GM23248 (cell line): Measurements from ENCODE around the gene DNAH5. TPM values are rescaled to one million over a fixed set of nuclear protein-coding genes. Genes with fewer than 3 reads are reported as not detected.
"Not testable (repeated sequence)": the region's sequence is repeated elsewhere in the genome, so short reads cannot be mapped to it uniquely, and the experiment has no call there.

ENCODE experiments used
- DNase-seq: peaks from one replicate; pipeline ENCODE4 v3.0.0-alpha.2; 2015
- H2AFZ ChIP-seq: fragments of 200-600 bp; sonication (generic); 2 replicates; pipeline ENCODE4 v1.6.1; 2016; ENCODE audit warnings: antibody characterized with exemption
- H3F3A ChIP-seq: fragments of 200-600 bp; sonication (generic); 2 replicates; pipeline ENCODE4 v1.6.1; 2016; ENCODE audit warnings: mild to moderate bottlenecking, antibody characterized with exemption, mixed run types; ENCODE audit not compliant: insufficient read depth
- H3K27ac ChIP-seq: fragments of 200-600 bp; sonication (generic); 2 replicates; pipeline ENCODE4 v1.5.1; 2016; ENCODE audit warnings: mild to moderate bottlenecking
- H3K27me3 ChIP-seq: fragments of 200-600 bp; sonication (generic); replicated peaks from 2 replicates; pipeline ENCODE4 v1.6.1; 2016; ENCODE audit warnings: mild to moderate bottlenecking; ENCODE audit not compliant: insufficient read depth
- H3K36me3 ChIP-seq: fragments of 200-600 bp; sonication (generic); 2 replicates; pipeline ENCODE4 v1.6.1; 2016; ENCODE audit warnings: low read depth, mild to moderate bottlenecking
- H3K4me1 ChIP-seq: fragments of 200-600 bp; sonication (generic); 2 replicates; pipeline ENCODE4 v1.6.1; 2016; ENCODE audit warnings: mild to moderate bottlenecking; ENCODE audit not compliant: insufficient read depth
- H3K4me2 ChIP-seq: fragments of 200-600 bp; sonication (generic); one replicate; pipeline ENCODE4 v1.6.1; 2016; ENCODE audit warnings: mild to moderate bottlenecking; ENCODE audit not compliant: unreplicated experiment
- H3K4me3 ChIP-seq: fragments of 200-600 bp; sonication (generic); 2 replicates; pipeline ENCODE4 v1.5.1; 2016; ENCODE audit warnings: mild to moderate bottlenecking
- H3K79me2 ChIP-seq: fragments of 200-600 bp; sonication (generic); 2 replicates; pipeline ENCODE4 v1.6.1; 2016; ENCODE audit warnings: mild to moderate bottlenecking; ENCODE audit not compliant: insufficient read depth
- H3K9ac ChIP-seq: fragments of 200-600 bp; sonication (generic); 2 replicates; pipeline ENCODE4 v1.6.1; 2016; ENCODE audit warnings: mild to moderate bottlenecking
- H3K9me2 ChIP-seq: fragments of 200-600 bp; sonication (generic); 2 replicates; pipeline ENCODE4 v1.6.1; 2016; ENCODE audit warnings: mixed run types, mild to moderate bottlenecking, moderate library complexity; ENCODE audit not compliant: insufficient read depth
- H3K9me3 ChIP-seq: fragments of 200-600 bp; sonication (generic); one replicate; pipeline ENCODE4 v1.6.1; 2017; ENCODE audit warnings: low read depth
- H4K20me1 ChIP-seq: fragments of 200-600 bp; sonication (generic); 2 replicates; pipeline ENCODE4 v1.6.0; 2016; ENCODE audit not compliant: insufficient read depth
- EZH2 ChIP-seq: fragments of 200-600 bp; sonication (generic); IDR thresholded peaks from 2 replicates; pipeline ENCODE4 v1.6.1; 2018; ENCODE audit warnings: antibody characterized with exemption, mild to moderate bottlenecking; ENCODE audit not compliant: insufficient read depth, poor library complexity, severe bottlenecking
- EZH2phosphoT487 ChIP-seq: fragments of 200-600 bp; sonication (generic); IDR thresholded peaks from 2 replicates; pipeline ENCODE4 v1.6.1; 2018; ENCODE audit warnings: antibody characterized with exemption, moderate library complexity, mild to moderate bottlenecking, low read depth; ENCODE audit not compliant: insufficient read depth
- WGBS, 2 experiments: methylation state at CpG; one replicate each; pipeline ENCODE4 v1.1.6; 2015 to 2017; ENCODE audit warnings: low lambda C conversion rate in 2 of 2, low coverage in 1 of 2; ENCODE audit errors: missing lambda C conversion rate in 2 of 2; 5-methylcytosine and 5-hydroxymethylcytosine counted together
- in situ Hi-C: fragments of 300-500 bp; cut with MboI; formaldehyde crosslinking; loops from 2 replicates; pipeline ENCODE4 v1.15.0; 2020
- polyA plus RNA-seq: library from polyadenylated mRNA; unstranded; fragments of >200 nt; fragmentation: Nextera tagmentation; extraction: Ambion mirVana; gene quantifications from 2 replicates; pipeline ENCODE4 v1.2.1, GENCODE V29; 2016
- total RNA-seq: library from RNA; depleted of rRNA; stranded (reverse); fragments of >200 nt; shearing (Covaris generic); gene quantifications from 2 replicates; pipeline ENCODE4 v1.2.3, GENCODE V29; 2014

DNAH5 gene
- total and polyA plus RNA-seq, 2 experiments from 2014 or later = 1.4 to 1.5 TPM

- no peak for DNase-seq
- Histone ChIP-seq H2AFZ (no peak overlapping the region), H3K4me2 (no peak overlapping the region), H3K4me3 (no peak overlapping the region), H3K9me2 (no peaks in the 10 kb centered on the region), H3F3A (no peaks in the 10 kb centered on the region), H4K20me1 (no peaks in the 10 kb centered on the region), H3K9ac (no peak overlapping the region), H3K27me3 (no peaks in the 10 kb centered on the region), H3K79me2 (no peaks in the 10 kb centered on the region), H3K27ac (no peak overlapping the region), H3K9me3 (no peaks in the 10 kb centered on the region), H3K36me3 (no peaks in the 10 kb centered on the region), H3K4me1 (no peaks in the 10 kb centered on the region)
- TF ChIP-seq EZH2 (no peak), EZH2phosphoT487 (no peak)
- in situ Hi-C loops = no loop called here
- 76 to 77% methylated on average over 5 of the region's 5 CpGs for WGBS, 2 experiments
These were observed 140.2 kb downstream of the DNAH5 start for GRCh38 chr5:13804336-13804735.

GRCh38 chr5:13798569-13798968, 145.9 kb downstream of the DNAH5 start:
- H3K9me3 ChIP-seq, H3K9me2 ChIP-seq, in situ Hi-C loops, H3K4me2 ChIP-seq, H3K27me3 ChIP-seq, H3K79me2 ChIP-seq, H2AFZ ChIP-seq, H3K4me1 ChIP-seq, DNase-seq, H3K36me3 ChIP-seq, H3K27ac ChIP-seq, H3K4me3 ChIP-seq, H4K20me1 ChIP-seq, H3K9ac ChIP-seq, H3F3A ChIP-seq: not testable (repeated sequence)
- WGBS, 2 experiments = 80 to 100% methylated on average over 2 of the region's 2 CpGs

GRCh38 chr5:13785781-13786415, 158.6 kb downstream of the DNAH5 start:
- Histone ChIP-seq H3K9me2 (no peaks in the 10 kb centered on the region), H3K9ac (no peak overlapping the region)
- WGBS, 2 experiments = 82 to 86% methylated on average over 6 of the region's 6 CpGs

GRCh38 chr5:13783726-13784125, 160.8 kb downstream of the DNAH5 start:
- Histone ChIP-seq H2AFZ (peak overlapping the region; percentile 72), H3K27ac (peak overlapping the region; percentile 20; the same call in 1 of the 2 replicates), H3K4me2 (no peak overlapping the region), H3K27me3 (no peaks in the 10 kb centered on the region), H3K4me1 (peaks cover 7% of the 10 kb centered on the region), H4K20me1 (no peaks in the 10 kb centered on the region), H3F3A (no peaks in the 10 kb centered on the region), H3K9me2 (no peaks in the 10 kb centered on the region), H3K36me3 (no peaks in the 10 kb centered on the region), H3K9ac (0 out of 2 replicates have a peak overlapping the region, but pooled peaks have one; percentile 9), H3K4me3 (no peak overlapping the region; the same call in 1 of the 2 replicates), H3K9me3 (no peaks in the 10 kb centered on the region), H3K79me2 (no peaks in the 10 kb centered on the region)
- DNase-seq = peak; percentile 66
- WGBS, 2 experiments = 9% methylated on average over 10 of the region's 10 CpGs
- TF ChIP-seq EZH2phosphoT487 = no peak
- no peak for TF ChIP-seq EZH2
- in situ Hi-C loops = no loop called here

More at GRCh38 chr5:13785781-13786415, 158.6 kb downstream of the DNAH5 start:
- Histone ChIP-seq H3K79me2 (no peaks in the 10 kb centered on the region), H3K4me2 (no peak overlapping the region), H3K27ac (no peak overlapping the region), H3K4me3 (no peak overlapping the region), H3K27me3 (no peaks in the 10 kb centered on the region), H3K9me3 (no peaks in the 10 kb centered on the region), H3K36me3 (no peaks in the 10 kb centered on the region), H3F3A (no peaks in the 10 kb centered on the region), H2AFZ (no peak overlapping the region), H4K20me1 (no peaks in the 10 kb centered on the region), H3K4me1 (peaks cover 7% of the 10 kb centered on the region)
- TF ChIP-seq EZH2 = no peak
- TF ChIP-seq EZH2phosphoT487 = no peak
- no peak for DNase-seq
- in situ Hi-C loops = no loop called here

GRCh38 chr5:13780081-13780480, 164.4 kb downstream of the DNAH5 start:
- H4K20me1 ChIP-seq = no peaks in the 10 kb centered on the region
- H3K9me3 ChIP-seq = no peaks in the 10 kb centered on the region
- no peak overlapping the region for H2AFZ ChIP-seq
- no peak overlapping the region for H3K9ac ChIP-seq
- H3K4me2 ChIP-seq = no peak overlapping the region
- TF ChIP-seq EZH2 = no peak
- no peak for TF ChIP-seq EZH2phosphoT487
- in situ Hi-C loops = no loop called here
- H3K27ac ChIP-seq = no peak overlapping the region
- no peak overlapping the region for H3K4me3 ChIP-seq
- no peak for DNase-seq
- WGBS, 2 experiments = 90 to 95% methylated on average over 1 of the region's 1 CpG
- H3K9me2 ChIP-seq = no peaks in the 10 kb centered on the region
- H3F3A ChIP-seq = no peaks in the 10 kb centered on the region
- H3K79me2 ChIP-seq = no peaks in the 10 kb centered on the region
- peaks cover 7% of the 10 kb centered on the region for H3K4me1 ChIP-seq
- no peaks in the 10 kb centered on the region for H3K36me3 ChIP-seq
- no peaks in the 10 kb centered on the region for H3K27me3 ChIP-seq
